GM12878 (cell line): ENCODE measurements around the gene ADGRE1.

Source experiments
- CEBPB ChIP-seq, 2 experiments: fragments of 150-350 bp in 1 of 2; IDR thresholded peaks; 2 replicates each; pipeline ENCODE4 v1.6.1; 2012 to 2014; ENCODE audit warnings: low read depth in 2 of 2, low read length in 2 of 2, borderline replicate concordance in 1 of 2, inconsistent platforms in 1 of 2
- CREB1 ChIP-seq: IDR thresholded peaks from 2 replicates; pipeline ENCODE4 v1.6.1; 2012; ENCODE audit warnings: low read depth, mild to moderate bottlenecking, inconsistent platforms
- TAF1 ChIP-seq: IDR thresholded peaks from 2 replicates; pipeline ENCODE4 v1.6.1; 2011; ENCODE audit warnings: mild to moderate bottlenecking, low read depth, low read length, borderline replicate concordance
- TF ChIP-seq, protein P1 (sequence below), 3 experiments: IDR thresholded peaks in 2 of 3; conservative IDR thresholded peaks in 1 of 3; 2 replicates each; pipeline ENCODE4 v1.5.1; 2011; ENCODE audit warnings: low read depth in 3 of 3, low read length in 3 of 3, mild to moderate bottlenecking in 3 of 3, control low read depth in 2 of 3, moderate library complexity in 2 of 3, inconsistent platforms in 1 of 3, mixed read lengths in 1 of 3; ENCODE audit not compliant: control insufficient read depth in 2 of 3, insufficient read depth in 1 of 3; ENCODE audit errors: extremely low read depth in 1 of 3

DNA sequence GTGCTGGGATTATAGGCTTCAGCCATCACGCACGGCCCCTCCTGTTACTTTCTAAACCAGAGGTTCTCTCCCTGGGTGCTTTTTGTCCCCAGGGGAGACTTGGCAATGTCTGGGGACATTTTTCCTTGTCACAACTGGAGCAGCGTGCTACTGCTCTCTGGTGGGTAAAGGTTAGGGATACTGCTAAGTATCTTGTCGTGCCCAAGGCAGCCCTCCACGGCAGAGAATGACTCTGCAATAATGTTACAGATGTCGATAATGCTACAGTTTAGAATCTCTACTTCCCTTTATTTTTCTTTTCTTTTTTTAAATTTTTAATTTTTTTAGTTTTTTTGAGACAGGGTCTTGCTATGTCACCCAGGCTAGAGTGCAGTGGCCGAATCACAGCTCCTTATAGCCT lies 38.0 kb downstream of the ADGRE1 start:
- TF ChIP-seq TAF1, result no peak
- TF ChIP-seq CREB1, result no peak
- TF ChIP-seq, protein P1, sequence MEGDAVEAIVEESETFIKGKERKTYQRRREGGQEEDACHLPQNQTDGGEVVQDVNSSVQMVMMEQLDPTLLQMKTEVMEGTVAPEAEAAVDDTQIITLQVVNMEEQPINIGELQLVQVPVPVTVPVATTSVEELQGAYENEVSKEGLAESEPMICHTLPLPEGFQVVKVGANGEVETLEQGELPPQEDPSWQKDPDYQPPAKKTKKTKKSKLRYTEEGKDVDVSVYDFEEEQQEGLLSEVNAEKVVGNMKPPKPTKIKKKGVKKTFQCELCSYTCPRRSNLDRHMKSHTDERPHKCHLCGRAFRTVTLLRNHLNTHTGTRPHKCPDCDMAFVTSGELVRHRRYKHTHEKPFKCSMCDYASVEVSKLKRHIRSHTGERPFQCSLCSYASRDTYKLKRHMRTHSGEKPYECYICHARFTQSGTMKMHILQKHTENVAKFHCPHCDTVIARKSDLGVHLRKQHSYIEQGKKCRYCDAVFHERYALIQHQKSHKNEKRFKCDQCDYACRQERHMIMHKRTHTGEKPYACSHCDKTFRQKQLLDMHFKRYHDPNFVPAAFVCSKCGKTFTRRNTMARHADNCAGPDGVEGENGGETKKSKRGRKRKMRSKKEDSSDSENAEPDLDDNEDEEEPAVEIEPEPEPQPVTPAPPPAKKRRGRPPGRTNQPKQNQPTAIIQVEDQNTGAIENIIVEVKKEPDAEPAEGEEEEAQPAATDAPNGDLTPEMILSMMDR (IDR thresholded peaks at IDR 0.05 in 2 of 3, conservative IDR thresholded peaks at IDR 0.05 in 1 of 3; ENCODE audit: control insufficient read depth in 2 of 3, extremely low read depth in 1 of 3, insufficient read depth in 1 of 3, low read depth in 3 of 3, low read length in 3 of 3), result no peak
- TF ChIP-seq CEBPB (IDR thresholded peaks at IDR 0.05; ENCODE audit: borderline replicate concordance in 1 of 2, low read depth in 2 of 2, low read length in 2 of 2), result no peak
